Stomach (tissue), 4 donors: ENCODE data around the gene TMPRSS12.

Experiments used
- CTCF ChIP-seq, 7 experiments: fragments of 450-650 bp in 4 of 7; fragments of 200-600 bp in 3 of 7; sonication (generic) in 3 of 7; IDR thresholded peaks; one replicate each; pipeline ENCODE4 v1.5.1; 2016 to 2019; ENCODE audit warnings: antibody characterized with exemption in 7 of 7, control low read depth in 2 of 7, mild to moderate bottlenecking in 1 of 7
- POLR2A ChIP-seq, 4 donors: fragments of 450-650 bp; IDR thresholded peaks; one replicate each; pipeline ENCODE4 v1.6.1; 2016; ENCODE audit warnings: antibody characterized with exemption in 4 of 4, control low read depth in 2 of 4, mild to moderate bottlenecking in 1 of 4, moderate library complexity in 1 of 4

GRCh38 chr12:50926415-50926814, 83.7 kb downstream of the TMPRSS12 start:
- TF ChIP-seq POLR2A (IDR thresholded peaks at IDR 0.05) (no peak), CTCF (IDR thresholded peaks at IDR 0.05) (no peak)
